ENCODE measurements around the gene C1R. TPM values are rescaled to one million over a fixed set of nuclear protein-coding genes. Genes with fewer than 3 reads are reported as not detected.
"Not testable (repeated sequence)": the region's sequence is repeated elsewhere in the genome, so short reads cannot be mapped to it uniquely, and the experiment has no call there.

C1R gene
- total and polyA plus RNA-seq, 8 donors, result 69.3 to 693 (median 87.1) TPM

- DNase-seq (peak in 1 of 4 donors; percentile 24), ATAC-seq (peak; percentile 97)
- intact Hi-C loops (cut with DNase I), result no loop called here
- no peaks in the 10 kb centered on the region for H3K36me3 ChIP-seq
- peak; percentile 21 to 33 for TF ChIP-seq CTCF (IDR thresholded peaks at IDR 0.05)
- H3K27me3 ChIP-seq, result no peaks in the 10 kb centered on the region
- H3K9me3 ChIP-seq, result no peaks in the 10 kb centered on the region
- no peak overlapping the region for H3K27ac ChIP-seq
- H3K4me1 ChIP-seq, result peaks cover 0 to 8% of the 10 kb centered on the region in 2 donors
- H3K4me3 ChIP-seq, result no peak overlapping the region
Observed at GRCh38 chr12:7042842-7043241, 49.4 kb downstream of the C1R start.

GRCh38 chr12:7039403-7039802 lies 52.8 kb downstream of the C1R start:
- no peak for TF ChIP-seq CTCF (IDR thresholded peaks at IDR 0.05)
- H3K9me3 ChIP-seq, result no peaks in the 10 kb centered on the region
- ATAC-seq, result no peak
- intact Hi-C loops (cut with DNase I), result no loop called here
- H3K27me3 ChIP-seq, result no peaks in the 10 kb centered on the region
- no peak for DNase-seq
- no peak overlapping the region for H3K27ac ChIP-seq
- H3K4me1 ChIP-seq, result no peaks in the 10 kb centered on the region
- no peaks in the 10 kb centered on the region for H3K36me3 ChIP-seq
- no peak overlapping the region for H3K4me3 ChIP-seq

- DNase-seq (no peak), ATAC-seq (no peak)
- no peak for TF ChIP-seq CTCF (IDR thresholded peaks at IDR 0.05)
- Histone ChIP-seq H3K27ac (no peak overlapping the region), H3K36me3 (no peaks in the 10 kb centered on the region), H3K27me3 (no peaks in the 10 kb centered on the region), H3K4me3 (no peak overlapping the region), H3K9me3 (no peaks in the 10 kb centered on the region), H3K4me1 (no peaks in the 10 kb centered on the region)
- intact Hi-C loops (cut with DNase I), result no loop called here
Observed at GRCh38 chr12:7038591-7038990, 53.7 kb downstream of the C1R start.

- intact Hi-C loops (cut with DNase I); H3K36me3 ChIP-seq; H3K4me3 ChIP-seq; H3K9me3 ChIP-seq; H3K4me1 ChIP-seq; H3K27ac ChIP-seq; ATAC-seq; H3K27me3 ChIP-seq; DNase-seq: not testable (repeated sequence)
Observed at GRCh38 chr12:7037411-7037810, 54.8 kb downstream of the C1R start.

GRCh38 chr12:7035463-7035862 lies 56.8 kb downstream of the C1R start:
- Histone ChIP-seq H3K4me3 (no peak overlapping the region), H3K36me3 (no peaks in the 10 kb centered on the region), H3K9me3 (no peaks in the 10 kb centered on the region), H3K27ac (no peak overlapping the region), H3K27me3 (no peaks in the 10 kb centered on the region), H3K4me1 (no peaks in the 10 kb centered on the region)
- ATAC-seq (no peak), DNase-seq (no peak)
- intact Hi-C loops (cut with DNase I), result no loop called here
- no peak for TF ChIP-seq CTCF (IDR thresholded peaks at IDR 0.05)

GRCh38 chr12:7034464-7034863 lies 57.8 kb downstream of the C1R start:
- no peak for ATAC-seq
- TF ChIP-seq CTCF (IDR thresholded peaks at IDR 0.05), result no peak
- intact Hi-C loops (cut with DNase I), result no loop called here

More at GRCh38 chr12:7034464-7034863, 57.8 kb downstream of the C1R start:
- no peak for DNase-seq
- Histone ChIP-seq H3K27ac (no peak overlapping the region), H3K4me3 (no peak overlapping the region), H3K27me3 (no peaks in the 10 kb centered on the region), H3K4me1 (no peaks in the 10 kb centered on the region), H3K36me3 (no peaks in the 10 kb centered on the region), H3K9me3 (no peaks in the 10 kb centered on the region)

Measured in left lung (tissue), 10 donors.